Stimulated activated effector memory CD8-positive, alpha-beta T cell treated with anti-CD3 and anti-CD28 coated beads, Interleukin-12 subunit alpha, Interleukin-12 subunit beta, amount 100 ng/mL, for 72 hours (primary cell): ENCODE measurements around the gene MCAM.

Experiments
- ATAC-seq: fragments of 150-1000 bp; cut with Tn5 transposase; 2 replicates; pipeline ENCODE4 v1.10.0; 2021
- DNase-seq, 2 donors: peaks; one replicate each; pipeline ENCODE4 v3.0.0; 2021 to 2022; ENCODE audit warnings: low spot score in 2 of 2
- H3K27ac Mint-ChIP-seq: one replicate; pipeline ENCODE4 v1.8.0; 2022; ENCODE audit warnings: mild to moderate bottlenecking, mixed read lengths
- H3K36me3 Mint-ChIP-seq: one replicate; pipeline ENCODE4 v1.8.0; 2022; ENCODE audit warnings: mild to moderate bottlenecking, mixed read lengths
- H3K4me1 Mint-ChIP-seq: one replicate; pipeline ENCODE4 v1.8.0; 2022; ENCODE audit warnings: mixed read lengths
- H3K4me3 Mint-ChIP-seq: one replicate; pipeline ENCODE4 v1.8.0; 2022; ENCODE audit warnings: mild to moderate bottlenecking, mixed read lengths
- H3K9me3 Mint-ChIP-seq: one replicate; pipeline ENCODE4 v1.8.0; 2022; ENCODE audit warnings: mixed read lengths

Gene MCAM

GRCh38 chr11:119307974-119308373 is 9.0 kb downstream of the MCAM start:
- H3K36me3 Mint-ChIP-seq = peaks cover 46% of the 10 kb centered on the region
- H3K4me3 Mint-ChIP-seq = no peak overlapping the region
- H3K27ac Mint-ChIP-seq = no peak overlapping the region
- H3K9me3 Mint-ChIP-seq = no peaks in the 10 kb centered on the region
- ATAC-seq (no peak), DNase-seq (no peak)
- peaks cover 18% of the 10 kb centered on the region for H3K4me1 Mint-ChIP-seq

GRCh38 chr11:119307219-119307618 is 9.7 kb downstream of the MCAM start:
- no peak for DNase-seq
- ATAC-seq = no peak
- no peaks in the 10 kb centered on the region for H3K9me3 Mint-ChIP-seq
- no peak overlapping the region for H3K4me3 Mint-ChIP-seq
- H3K27ac Mint-ChIP-seq = no peak overlapping the region
- H3K4me1 Mint-ChIP-seq = peaks cover 18% of the 10 kb centered on the region
- peaks cover 49% of the 10 kb centered on the region for H3K36me3 Mint-ChIP-seq

- peak overlapping the region; percentile 51 for H3K27ac Mint-ChIP-seq
- H3K4me1 Mint-ChIP-seq = peaks cover 18% of the 10 kb centered on the region
- H3K36me3 Mint-ChIP-seq = peaks cover 56% of the 10 kb centered on the region
- no peaks in the 10 kb centered on the region for H3K9me3 Mint-ChIP-seq
- ATAC-seq (peak; percentile 85), DNase-seq (no peak)
- no peak overlapping the region for H3K4me3 Mint-ChIP-seq
Measured at GRCh38 chr11:119306373-119306890, 10.5 kb downstream of the MCAM start.

- peak overlapping the region; percentile 56 for H3K27ac Mint-ChIP-seq
- no peak overlapping the region for H3K4me3 Mint-ChIP-seq
Measured at GRCh38 chr11:119305556-119306372, 11.2 kb downstream of the MCAM start.

GRCh38 chr11:119303227-119303718 is 13.7 kb downstream of the MCAM start:
- DNase-seq (no peak), ATAC-seq (no peak)
- H3K4me3 Mint-ChIP-seq = no peak overlapping the region
- H3K27ac Mint-ChIP-seq = no peak overlapping the region
- H3K36me3 Mint-ChIP-seq = peaks cover 73% of the 10 kb centered on the region
- H3K4me1 Mint-ChIP-seq = peaks cover 18% of the 10 kb centered on the region
- no peaks in the 10 kb centered on the region for H3K9me3 Mint-ChIP-seq

More at GRCh38 chr11:119305556-119306372, 11.2 kb downstream of the MCAM start:
- ATAC-seq (no peak), DNase-seq (no peak)
- Mint-ChIP-seq H3K4me1 (peaks cover 18% of the 10 kb centered on the region), H3K36me3 (peaks cover 58% of the 10 kb centered on the region), H3K9me3 (no peaks in the 10 kb centered on the region)

GRCh38 chr11:119300198-119300964 is 16.5 kb downstream of the MCAM start:
- Mint-ChIP-seq H3K36me3 (peaks cover 92% of the 10 kb centered on the region), H3K4me3 (no peak overlapping the region), H3K9me3 (no peaks in the 10 kb centered on the region), H3K4me1 (peaks cover 5% of the 10 kb centered on the region), H3K27ac (no peak overlapping the region)
- ATAC-seq = no peak
- DNase-seq = no peak

- no peak for ATAC-seq
- Mint-ChIP-seq H3K4me3 (no peak overlapping the region), H3K27ac (no peak overlapping the region), H3K9me3 (no peaks in the 10 kb centered on the region), H3K36me3 (peaks cover 95% of the 10 kb centered on the region), H3K4me1 (no peaks in the 10 kb centered on the region)
- no peak for DNase-seq
Measured at GRCh38 chr11:119299416-119299815, 17.5 kb downstream of the MCAM start.

- Mint-ChIP-seq H3K36me3 (peaks cover 95% of the 10 kb centered on the region), H3K9me3 (no peaks in the 10 kb centered on the region), H3K4me3 (no peak overlapping the region), H3K4me1 (no peaks in the 10 kb centered on the region), H3K27ac (no peak overlapping the region)
- ATAC-seq = no peak
- DNase-seq = no peak
Measured at GRCh38 chr11:119298726-119299125, 18.2 kb downstream of the MCAM start.

- ATAC-seq = no peak
- no peak for DNase-seq
- H3K9me3 Mint-ChIP-seq = no peaks in the 10 kb centered on the region
- no peak overlapping the region for H3K27ac Mint-ChIP-seq
- H3K4me3 Mint-ChIP-seq = no peak overlapping the region
- no peaks in the 10 kb centered on the region for H3K4me1 Mint-ChIP-seq
- H3K36me3 Mint-ChIP-seq = peaks cover 95% of the 10 kb centered on the region
Measured at GRCh38 chr11:119297938-119298337, 19.0 kb downstream of the MCAM start.

GRCh38 chr11:119295178-119295577 is 21.8 kb downstream of the MCAM start:
- H3K36me3 Mint-ChIP-seq = peaks cover 92% of the 10 kb centered on the region
- no peaks in the 10 kb centered on the region for H3K9me3 Mint-ChIP-seq
- H3K4me3 Mint-ChIP-seq = no peak overlapping the region
- DNase-seq (no peak), ATAC-seq (no peak)
- no peaks in the 10 kb centered on the region for H3K4me1 Mint-ChIP-seq
- H3K27ac Mint-ChIP-seq = no peak overlapping the region

- no peaks in the 10 kb centered on the region for H3K9me3 Mint-ChIP-seq
- no peak overlapping the region for H3K27ac Mint-ChIP-seq
- no peak overlapping the region for H3K4me3 Mint-ChIP-seq
- H3K4me1 Mint-ChIP-seq = no peaks in the 10 kb centered on the region
- ATAC-seq (no peak), DNase-seq (no peak)
- H3K36me3 Mint-ChIP-seq = peaks cover 86% of the 10 kb centered on the region
Measured at GRCh38 chr11:119293461-119293860, 23.5 kb downstream of the MCAM start.

- Mint-ChIP-seq H3K27ac (no peak overlapping the region), H3K36me3 (peaks cover 83% of the 10 kb centered on the region), H3K9me3 (no peaks in the 10 kb centered on the region), H3K4me3 (no peak overlapping the region), H3K4me1 (no peaks in the 10 kb centered on the region)
- ATAC-seq = no peak
- no peak for DNase-seq
Measured at GRCh38 chr11:119290894-119291497, 25.9 kb downstream of the MCAM start.

GRCh38 chr11:119288219-119288618 is 28.7 kb downstream of the MCAM start:
- peaks cover 7% of the 10 kb centered on the region for H3K4me1 Mint-ChIP-seq
- no peak for ATAC-seq
- H3K27ac Mint-ChIP-seq = no peak overlapping the region
- no peaks in the 10 kb centered on the region for H3K9me3 Mint-ChIP-seq
- H3K36me3 Mint-ChIP-seq = peaks cover 73% of the 10 kb centered on the region
- no peak overlapping the region for H3K4me3 Mint-ChIP-seq
- DNase-seq = no peak

GRCh38 chr11:119285431-119285830 is 31.5 kb downstream of the MCAM start:
- no peak for DNase-seq
- H3K27ac Mint-ChIP-seq = peak overlapping the region; percentile 72
- no peak for ATAC-seq
- peaks cover 60% of the 10 kb centered on the region for H3K36me3 Mint-ChIP-seq
- peaks cover 18% of the 10 kb centered on the region for H3K4me1 Mint-ChIP-seq
- no peaks in the 10 kb centered on the region for H3K9me3 Mint-ChIP-seq
- H3K4me3 Mint-ChIP-seq = no peak overlapping the region
